ENCODE measurements around the gene HCCS.

HCCS gene

GRCh38 chrX:11151799-11152559 is 40.8 kb downstream of the HCCS start:
- TF ChIP-seq, protein P1, sequence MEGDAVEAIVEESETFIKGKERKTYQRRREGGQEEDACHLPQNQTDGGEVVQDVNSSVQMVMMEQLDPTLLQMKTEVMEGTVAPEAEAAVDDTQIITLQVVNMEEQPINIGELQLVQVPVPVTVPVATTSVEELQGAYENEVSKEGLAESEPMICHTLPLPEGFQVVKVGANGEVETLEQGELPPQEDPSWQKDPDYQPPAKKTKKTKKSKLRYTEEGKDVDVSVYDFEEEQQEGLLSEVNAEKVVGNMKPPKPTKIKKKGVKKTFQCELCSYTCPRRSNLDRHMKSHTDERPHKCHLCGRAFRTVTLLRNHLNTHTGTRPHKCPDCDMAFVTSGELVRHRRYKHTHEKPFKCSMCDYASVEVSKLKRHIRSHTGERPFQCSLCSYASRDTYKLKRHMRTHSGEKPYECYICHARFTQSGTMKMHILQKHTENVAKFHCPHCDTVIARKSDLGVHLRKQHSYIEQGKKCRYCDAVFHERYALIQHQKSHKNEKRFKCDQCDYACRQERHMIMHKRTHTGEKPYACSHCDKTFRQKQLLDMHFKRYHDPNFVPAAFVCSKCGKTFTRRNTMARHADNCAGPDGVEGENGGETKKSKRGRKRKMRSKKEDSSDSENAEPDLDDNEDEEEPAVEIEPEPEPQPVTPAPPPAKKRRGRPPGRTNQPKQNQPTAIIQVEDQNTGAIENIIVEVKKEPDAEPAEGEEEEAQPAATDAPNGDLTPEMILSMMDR (IDR thresholded peaks at IDR 0.05; ENCODE audit: insufficient read depth, low read depth, low read length, missing control alignments), result no peak
- no peak for DNase-seq (ENCODE audit: low read depth)

DNA sequence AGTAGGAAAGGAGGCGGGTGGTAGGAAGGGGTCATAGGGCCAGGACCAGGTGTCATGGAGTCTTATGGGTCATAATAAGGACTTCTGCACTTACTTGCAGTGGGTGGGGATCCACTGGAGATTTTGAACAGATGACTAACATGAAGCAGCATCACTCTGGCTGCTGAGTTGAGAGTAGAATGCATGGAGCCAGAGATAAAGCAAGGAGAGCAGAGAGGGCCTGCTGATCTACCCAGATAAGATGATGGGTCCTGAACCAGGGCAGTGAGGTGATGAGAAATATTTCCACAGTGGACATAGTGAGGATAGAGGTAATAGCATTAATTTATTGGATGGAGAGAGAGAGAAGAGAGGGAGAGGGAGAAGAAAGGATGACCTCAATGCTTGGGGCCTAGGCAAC is 48.0 kb downstream of the HCCS start:
- H3K4me3 ChIP-seq (ENCODE audit: low read length), result no peak overlapping the region
- DNase-seq (ENCODE audit: low read depth), result no peak
- TF ChIP-seq, protein P1 (IDR thresholded peaks at IDR 0.05; ENCODE audit: insufficient read depth, low read depth, low read length, missing control alignments), result no peak

More at GRCh38 chrX:11151799-11152559, 40.8 kb downstream of the HCCS start:
- no peak overlapping the region for H3K4me3 ChIP-seq (ENCODE audit: low read length)

DNA sequence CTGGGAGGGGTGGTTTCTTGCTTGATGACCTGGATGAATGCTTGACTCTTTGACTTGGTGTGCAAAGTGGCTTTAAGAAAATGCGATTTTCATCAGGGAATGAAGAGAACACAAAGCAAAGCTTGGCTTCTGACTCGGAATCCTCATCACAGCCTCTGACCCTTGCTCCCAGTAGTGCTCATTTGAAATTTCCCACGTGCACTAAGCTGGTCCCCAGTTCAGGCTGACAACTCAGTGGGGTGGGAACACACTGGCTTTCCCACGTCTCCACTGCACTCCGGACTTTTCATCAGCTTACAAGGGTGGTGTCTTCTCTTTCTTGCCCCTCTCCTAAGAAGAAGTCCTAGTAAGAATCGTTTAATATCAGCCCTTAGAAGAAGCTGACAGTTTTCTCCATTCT is 53.3 kb downstream of the HCCS start:
- no peak overlapping the region for H3K4me3 ChIP-seq (ENCODE audit: low read length)
- TF ChIP-seq, protein P1 (IDR thresholded peaks at IDR 0.05; ENCODE audit: insufficient read depth, low read depth, low read length, missing control alignments), result no peak
- DNase-seq (ENCODE audit: low read depth), result no peak

- TF ChIP-seq, protein P1 (IDR thresholded peaks at IDR 0.05; ENCODE audit: insufficient read depth, low read depth, low read length, missing control alignments), result no peak
- H3K4me3 ChIP-seq (ENCODE audit: low read length), result no peak overlapping the region
- DNase-seq (ENCODE audit: low read depth), result no peak
Observed at GRCh38 chrX:11171956-11172355, 60.8 kb downstream of the HCCS start.

DNA sequence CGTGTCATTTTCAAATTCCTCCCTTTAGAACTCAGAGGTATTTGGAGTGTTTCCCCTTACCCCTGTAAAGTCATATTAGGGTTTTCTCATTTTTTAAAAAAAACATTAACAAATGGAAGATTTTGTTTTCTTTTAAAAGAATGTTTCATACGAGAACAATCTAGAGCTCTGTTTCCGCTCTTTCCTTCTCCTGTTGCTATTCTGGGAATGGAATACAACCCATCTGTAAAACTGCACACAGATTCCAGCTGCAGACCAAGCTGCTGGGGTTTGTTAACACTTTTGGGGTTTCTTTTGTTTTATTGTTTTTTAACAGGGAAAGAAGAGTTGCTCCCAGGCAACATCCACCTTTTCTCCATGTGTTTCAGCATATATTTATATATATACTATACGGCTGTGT is 61.3 kb downstream of the HCCS start:
- H3K4me3 ChIP-seq (ENCODE audit: low read length), result no peak overlapping the region
- TF ChIP-seq, protein P1 (IDR thresholded peaks at IDR 0.05; ENCODE audit: insufficient read depth, low read depth, low read length, missing control alignments), result no peak

More for the DNA sequence above, 61.3 kb downstream of the HCCS start:
- DNase-seq (ENCODE audit: low read depth), result no peak
